Muscle of back (tissue), 11 donors: ENCODE results near the gene CPPED1. TPM values are rescaled to one million over a fixed set of nuclear protein-coding genes. Genes with fewer than 3 reads are reported as not detected.
A peak's percentile ranks its signal among the peaks of the same experiment; 100 is the strongest.
"Not testable (repeated sequence)": the region's sequence is repeated elsewhere in the genome, so short reads cannot be mapped to it uniquely, and the experiment has no call there.

ENCODE experiments used
- DNase-seq, 3 donors: peaks; one replicate each; pipeline versions ENCODE4 v3.0.0 to v3.0.0-alpha.2; 2013
- polyA plus RNA-seq, 10 donors: library from polyadenylated mRNA; unstranded; fragments of 120-200 nt; gene quantifications; one replicate each; pipeline ENCODE4 v1.2.1, GENCODE V29; 2013; ENCODE audit not compliant: insufficient read length in 10 of 10

Gene CPPED1
- polyA plus RNA-seq, 10 donors: 5.9 to 10.0 (median 7.7) TPM

- no peak for DNase-seq
These were observed 34.2 kb downstream of the CPPED1 start for GRCh38 chr16:12769525-12769924.

- no peak for DNase-seq
These were observed 35.8 kb downstream of the CPPED1 start for GRCh38 chr16:12767897-12768296.

GRCh38 chr16:12766853-12767252 is 36.8 kb downstream of the CPPED1 start:
- DNase-seq: no peak

- DNase-seq: not testable (repeated sequence)
These were observed 37.5 kb downstream of the CPPED1 start for GRCh38 chr16:12766208-12766607.

GRCh38 chr16:12764813-12765488 is 38.7 kb downstream of the CPPED1 start:
- DNase-seq: no peak

GRCh38 chr16:12763517-12763916 is 40.2 kb downstream of the CPPED1 start:
- DNase-seq: no peak

- no peak for DNase-seq
These were observed 42.7 kb downstream of the CPPED1 start for GRCh38 chr16:12760819-12761611.

- DNase-seq: no peak
These were observed 44.8 kb downstream of the CPPED1 start for GRCh38 chr16:12758670-12759558.

- DNase-seq: peak in 1 of 3 donors; percentile 7
These were observed 45.5 kb downstream of the CPPED1 start for GRCh38 chr16:12758031-12758669.

- no peak for DNase-seq
These were observed 46.1 kb downstream of the CPPED1 start for GRCh38 chr16:12757546-12757945.

- no peak for DNase-seq
These were observed 48.7 kb downstream of the CPPED1 start for GRCh38 chr16:12754824-12755543.

GRCh38 chr16:12753203-12754023 is 50.3 kb downstream of the CPPED1 start:
- no peak for DNase-seq

GRCh38 chr16:12752159-12752558 is 51.5 kb downstream of the CPPED1 start:
- no peak for DNase-seq

GRCh38 chr16:12750554-12750918 is 53.2 kb downstream of the CPPED1 start:
- no peak for DNase-seq

- no peak for DNase-seq
These were observed 54.6 kb downstream of the CPPED1 start for GRCh38 chr16:12749076-12749475.

GRCh38 chr16:12747827-12748226 is 55.9 kb downstream of the CPPED1 start:
- DNase-seq: no peak

- DNase-seq: no peak
These were observed 56.4 kb downstream of the CPPED1 start for GRCh38 chr16:12747261-12747660.

GRCh38 chr16:12744860-12745259 is 58.8 kb downstream of the CPPED1 start:
- DNase-seq: no peak

- no peak for DNase-seq
These were observed 60.9 kb downstream of the CPPED1 start for GRCh38 chr16:12742741-12743140.

- DNase-seq: no peak
These were observed 62.6 kb downstream of the CPPED1 start for GRCh38 chr16:12740986-12741610.
